ENCODE measurements around the gene NFYC. TPM values are rescaled to one million over a fixed set of nuclear protein-coding genes. Genes with fewer than 3 reads are reported as not detected.

NFYC gene
- total RNA-seq, 4 donors from 2014 or later: 39.9 to 43.3 (median 41.8) TPM

DNA sequence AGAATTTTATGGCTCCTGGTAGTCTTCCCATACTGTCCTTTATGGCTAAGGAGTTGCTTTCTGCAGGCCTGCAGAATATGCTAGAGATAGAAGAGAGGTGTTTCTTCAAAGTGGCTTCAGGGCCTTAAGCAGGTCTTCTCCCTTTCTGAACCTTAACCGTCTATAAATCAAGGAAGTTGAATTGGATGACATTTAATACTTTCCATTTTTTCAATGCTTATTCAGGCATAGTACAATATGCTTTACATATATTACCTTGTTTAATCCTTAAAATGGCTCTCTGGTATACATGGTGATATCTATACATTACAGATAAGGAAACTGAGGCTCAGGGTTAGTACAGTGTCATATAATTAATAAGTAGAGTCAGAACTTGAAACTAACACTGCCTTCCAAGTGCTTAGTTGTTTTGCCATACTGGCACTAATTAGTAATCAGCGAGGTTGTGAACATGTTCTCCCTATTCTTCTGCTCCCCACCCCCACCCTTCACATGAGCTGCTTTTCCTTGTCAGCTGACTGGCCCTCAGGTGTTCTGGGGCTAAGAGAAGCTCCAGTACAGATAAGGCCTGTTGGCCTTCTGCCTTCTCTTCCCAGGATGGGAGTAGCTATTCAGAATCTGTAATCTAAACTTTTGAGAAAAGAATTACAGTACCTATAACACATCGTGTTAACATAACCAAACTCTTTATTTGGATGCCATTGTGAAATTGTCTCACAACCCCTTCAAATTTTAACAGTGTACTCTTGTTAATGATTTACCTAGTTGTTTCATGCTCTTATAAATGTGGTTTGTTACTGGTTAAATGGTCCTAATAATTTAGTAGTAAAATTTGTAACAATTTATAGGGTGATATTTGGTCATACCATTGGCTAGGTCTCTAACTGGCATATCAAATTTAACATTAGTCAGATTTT is 13.6 kb downstream of the NFYC start:
- Histone ChIP-seq H3K4me3 (no peak overlapping the region), H3K36me3 (no peaks in the 10 kb centered on the region), H3K27ac (peak overlapping the region in 1 of 4 donors; percentile 25), H3K27me3 (no peaks in the 10 kb centered on the region), H3K4me1 (peaks cover 21 to 71% (median 37%) of the 10 kb centered on the region in 3 donors), H3K9me3 (no peaks in the 10 kb centered on the region)
- no peak for DNase-seq
- intact Hi-C loops (cut with DNase I): no loop called here
- TF ChIP-seq POLR2A (IDR thresholded peaks at IDR 0.05): no peak
- TF ChIP-seq, protein P1, sequence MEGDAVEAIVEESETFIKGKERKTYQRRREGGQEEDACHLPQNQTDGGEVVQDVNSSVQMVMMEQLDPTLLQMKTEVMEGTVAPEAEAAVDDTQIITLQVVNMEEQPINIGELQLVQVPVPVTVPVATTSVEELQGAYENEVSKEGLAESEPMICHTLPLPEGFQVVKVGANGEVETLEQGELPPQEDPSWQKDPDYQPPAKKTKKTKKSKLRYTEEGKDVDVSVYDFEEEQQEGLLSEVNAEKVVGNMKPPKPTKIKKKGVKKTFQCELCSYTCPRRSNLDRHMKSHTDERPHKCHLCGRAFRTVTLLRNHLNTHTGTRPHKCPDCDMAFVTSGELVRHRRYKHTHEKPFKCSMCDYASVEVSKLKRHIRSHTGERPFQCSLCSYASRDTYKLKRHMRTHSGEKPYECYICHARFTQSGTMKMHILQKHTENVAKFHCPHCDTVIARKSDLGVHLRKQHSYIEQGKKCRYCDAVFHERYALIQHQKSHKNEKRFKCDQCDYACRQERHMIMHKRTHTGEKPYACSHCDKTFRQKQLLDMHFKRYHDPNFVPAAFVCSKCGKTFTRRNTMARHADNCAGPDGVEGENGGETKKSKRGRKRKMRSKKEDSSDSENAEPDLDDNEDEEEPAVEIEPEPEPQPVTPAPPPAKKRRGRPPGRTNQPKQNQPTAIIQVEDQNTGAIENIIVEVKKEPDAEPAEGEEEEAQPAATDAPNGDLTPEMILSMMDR (IDR thresholded peaks at IDR 0.05): no peak
- WGBS, 2 donors: 63 to 77% methylated on average over 3 of the region's 3 CpGs

DNA sequence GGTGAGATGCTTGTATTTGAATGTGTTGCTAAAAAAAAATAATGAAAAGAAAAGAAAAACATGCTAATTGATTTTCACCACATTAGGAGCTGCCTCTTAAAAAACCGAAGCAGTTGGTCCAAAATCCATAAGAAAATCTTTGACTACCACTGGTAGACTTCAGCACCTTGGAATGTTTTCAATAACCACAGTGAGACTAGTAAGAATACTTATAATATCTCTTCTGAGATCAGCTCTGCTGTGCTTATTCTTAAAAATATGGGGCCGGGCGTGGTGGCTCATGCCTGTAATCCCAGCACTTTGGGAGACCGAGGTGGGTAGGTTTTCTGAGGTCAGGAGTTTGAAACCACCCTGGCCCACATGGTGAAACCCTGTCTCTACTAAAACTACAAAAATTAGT is 15.1 kb downstream of the NFYC start:
- H3K27ac ChIP-seq: no peak overlapping the region
- TF ChIP-seq, protein P1 (IDR thresholded peaks at IDR 0.05): no peak
- no peak for TF ChIP-seq POLR2A (IDR thresholded peaks at IDR 0.05)
- no peak for DNase-seq
- H3K9me3 ChIP-seq: no peaks in the 10 kb centered on the region
- H3K27me3 ChIP-seq: no peaks in the 10 kb centered on the region
- H3K4me1 ChIP-seq: peaks cover 22 to 75% (median 49%) of the 10 kb centered on the region in 3 donors
- WGBS, 2 donors: 92 to 100% methylated on average over 4 of the region's 4 CpGs
- no peaks in the 10 kb centered on the region for H3K36me3 ChIP-seq
- intact Hi-C loops (cut with DNase I): no loop called here
- H3K4me3 ChIP-seq: no peak overlapping the region

DNA sequence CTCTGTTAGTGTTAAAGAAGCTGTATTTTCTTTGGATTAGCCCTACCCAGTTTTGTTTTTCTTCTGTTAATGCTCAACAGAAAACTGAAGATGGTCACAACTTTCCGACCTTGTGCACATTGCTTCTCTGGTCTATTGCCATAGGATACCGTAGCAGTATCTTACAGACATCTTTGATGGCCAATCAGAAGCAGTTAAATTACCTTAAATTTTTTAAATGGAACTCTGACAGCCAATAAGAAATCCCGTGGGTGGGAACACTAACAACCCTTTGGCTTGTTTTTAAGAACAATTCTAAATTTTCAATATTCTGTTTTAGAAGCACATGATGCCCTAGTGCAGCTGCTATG is 17.2 kb downstream of the NFYC start:
- intact Hi-C loops (cut with DNase I): no loop called here
- 10 to 11% methylated on average over 3 of the region's 3 CpGs for WGBS, 2 donors
- Histone ChIP-seq H3K4me3 (peak overlapping the region; percentile 27 to 72 (median 56)), H3K27ac (peak overlapping the region; percentile 71 to 91 (median 86)), H3K9me3 (no peaks in the 10 kb centered on the region), H3K4me1 (peaks cover 26 to 75% (median 48%) of the 10 kb centered on the region in 3 donors), H3K36me3 (peaks cover 0 to 7% (median 0%) of the 10 kb centered on the region in 3 donors), H3K27me3 (no peaks in the 10 kb centered on the region)
- TF ChIP-seq POLR2A (IDR thresholded peaks at IDR 0.05): no peak
- TF ChIP-seq, protein P1 (IDR thresholded peaks at IDR 0.05): no peak
- no peak for DNase-seq

DNA sequence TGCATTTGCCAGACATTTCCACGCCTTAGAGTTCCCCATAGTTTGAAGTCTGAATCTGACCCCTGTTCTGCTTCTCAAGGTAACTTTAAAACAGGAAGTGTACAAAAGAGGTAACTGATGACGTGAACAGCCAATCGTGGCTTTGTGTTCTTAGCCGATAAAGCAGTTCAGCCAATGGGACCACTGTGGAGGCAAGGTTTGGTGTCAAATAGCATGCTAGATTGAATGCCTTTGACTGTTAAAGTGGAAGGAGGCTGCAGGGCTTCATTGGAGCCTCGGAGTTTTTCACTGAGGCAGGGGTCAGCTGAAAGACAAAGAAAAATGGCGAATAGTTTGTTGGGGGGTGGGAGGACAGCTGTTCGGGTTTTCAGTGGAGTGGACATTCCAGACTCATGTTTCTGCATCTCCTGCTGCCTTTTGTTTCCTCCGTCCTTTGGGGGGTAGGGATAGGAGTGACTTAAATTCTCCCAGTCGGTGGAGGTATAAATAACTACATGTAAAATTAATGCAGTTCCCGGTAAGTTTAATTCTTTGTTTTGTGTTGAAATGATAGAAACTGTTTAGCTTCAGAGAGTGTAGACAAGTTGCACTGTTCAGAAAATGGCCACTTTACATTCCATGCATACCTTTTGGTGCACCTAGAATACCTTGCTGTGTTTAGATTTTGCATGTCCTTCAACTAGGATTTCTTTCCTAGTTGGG is 17.7 kb downstream of the NFYC start:
- intact Hi-C loops (cut with DNase I): no loop called here
- DNase-seq: peak; percentile 42
- H3K27me3 ChIP-seq: no peaks in the 10 kb centered on the region
- WGBS, 2 donors: 1 to 4% methylated on average over 10 of the region's 10 CpGs
- H3K9me3 ChIP-seq: no peaks in the 10 kb centered on the region
- peaks cover 22 to 75% (median 50%) of the 10 kb centered on the region in 3 donors for H3K4me1 ChIP-seq
- peaks cover 0 to 7% (median 0%) of the 10 kb centered on the region in 3 donors for H3K36me3 ChIP-seq
- H3K27ac ChIP-seq: peak overlapping the region; percentile 71 to 91 (median 86)
- peak overlapping the region; percentile 27 to 72 (median 56) for H3K4me3 ChIP-seq
- TF ChIP-seq POLR2A (IDR thresholded peaks at IDR 0.05): peak in 3 of 4 donors; percentile 66 to 78 (median 71)
- TF ChIP-seq, protein P1 (IDR thresholded peaks at IDR 0.05): peak in 1 of 6 experiments; percentile 4
